ENCODE results near the gene RASGRP2. TPM values are rescaled to one million over a fixed set of nuclear protein-coding genes. Genes with fewer than 3 reads are reported as not detected.

The RASGRP2 gene
- polyA plus RNA-seq, 1 donor (not counting 4 experiments of a cell fraction or from before 2014, with no cell fraction given): 0.49 TPM

GRCh38 chr11:64784813-64785581, 41.1 kb upstream of the RASGRP2 start:
- Histone ChIP-seq H3K79me2 (ENCODE audit: control insufficient read depth, insufficient read depth, low read length) (no peaks in the 10 kb centered on the region), H4K20me1 (ENCODE audit: control insufficient read depth, extremely low read depth, insufficient read depth, low read length) (no peaks in the 10 kb centered on the region), H3K9me1 (ENCODE audit: control insufficient read depth, extremely low read depth, insufficient read depth, low read length) (no peaks in the 10 kb centered on the region), H3K9ac (ENCODE audit: control insufficient read depth, extremely low read depth, insufficient read depth, low read length) (no peak overlapping the region), H3K27me3 (ENCODE audit: control insufficient read depth, extremely low read depth, insufficient read depth, low read length) (no peaks in the 10 kb centered on the region), H3K27ac (ENCODE audit: control insufficient read depth, insufficient read depth, low read length) (no peak overlapping the region), H3K4me1 (ENCODE audit: control insufficient read depth, extremely low read depth, insufficient read depth, low read length) (no peaks in the 10 kb centered on the region), H3K9me3 (ENCODE audit: control insufficient read depth, low read depth, low read length) (no peaks in the 10 kb centered on the region), H2AFZ (ENCODE audit: control insufficient read depth, low read length) (no peak overlapping the region), H3K4me2 (ENCODE audit: control insufficient read depth, extremely low read depth, insufficient read depth, low read depth, low read length) (no peak overlapping the region), H3K4me3 (ENCODE audit: control insufficient read depth in 2 of 3, extremely low read depth in 1 of 3, insufficient read depth in 2 of 3, low read depth in 1 of 3, low read length in 3 of 3) (no peak overlapping the region), H3K36me3 (ENCODE audit: control insufficient read depth in 2 of 2, extremely low read depth in 1 of 2, insufficient read depth in 2 of 2, low read length in 2 of 2) (peaks cover 0 to 3% of the 10 kb centered on the region in 2 experiments)
- no peak for FAIRE-seq
- DNase-seq (ENCODE audit: low read depth, low spot score): no peak
- TF ChIP-seq EZH2 (IDR thresholded peaks at IDR 0.05; ENCODE audit: low read length): no peak
- no peak for TF ChIP-seq CTCF (optimal IDR thresholded peaks at IDR 0.05 in 1 of 3, IDR thresholded peaks at IDR 0.05 in 1 of 3, conservative IDR thresholded peaks at IDR 0.05 in 1 of 3; ENCODE audit: extremely low read depth in 1 of 3, insufficient read depth in 2 of 3, low read length in 3 of 3)
- dilution Hi-C loops (cut with MboI; ENCODE audit: extremely low pct_ligation_motif_present, low sequenced_read_pairs): no loop called here

GRCh38 chr11:64778473-64779298, 34.7 kb upstream of the RASGRP2 start, which contains the start of gene SF1:
SF1 (minus strand) TSS chr11:64778542; CDS start chr11:64778392, 150 bp downstream.
- dilution Hi-C loops (cut with MboI; ENCODE audit: extremely low pct_ligation_motif_present, low sequenced_read_pairs): no loop called here
- peak; percentile 74 for FAIRE-seq

More at GRCh38 chr11:64778473-64779298, 34.7 kb upstream of the RASGRP2 start, which contains the start of gene SF1:
- Histone ChIP-seq H2AFZ (ENCODE audit: control insufficient read depth, low read length) (peak within 1 kb of the TSS; percentile 86), H3K9me1 (ENCODE audit: control insufficient read depth, extremely low read depth, insufficient read depth, low read length) (no peaks in the 10 kb centered on the region), H3K27me3 (ENCODE audit: control insufficient read depth, extremely low read depth, insufficient read depth, low read length) (no peaks in the 10 kb centered on the region), H3K79me2 (ENCODE audit: control insufficient read depth, insufficient read depth, low read length) (peaks cover 39% of the 10 kb centered on the region), H3K27ac (ENCODE audit: control insufficient read depth, insufficient read depth, low read length) (peak within 1 kb of the TSS; percentile 93), H3K9me3 (ENCODE audit: control insufficient read depth, low read depth, low read length) (no peaks in the 10 kb centered on the region), H3K9ac (ENCODE audit: control insufficient read depth, extremely low read depth, insufficient read depth, low read length) (peak within 1 kb of the TSS; percentile 91), H3K4me2 (ENCODE audit: control insufficient read depth, extremely low read depth, insufficient read depth, low read depth, low read length) (peak within 1 kb of the TSS; percentile 100), H3K4me3 (ENCODE audit: control insufficient read depth in 2 of 3, extremely low read depth in 1 of 3, insufficient read depth in 2 of 3, low read depth in 1 of 3, low read length in 3 of 3) (peak within 1 kb of the TSS; percentile 67 to 100 (median 99)), H3K36me3 (ENCODE audit: control insufficient read depth in 2 of 2, extremely low read depth in 1 of 2, insufficient read depth in 2 of 2, low read length in 2 of 2) (peaks cover 16 to 30% of the 10 kb centered on the region in 2 experiments), H3K4me1 (ENCODE audit: control insufficient read depth, extremely low read depth, insufficient read depth, low read length) (peaks cover 16% of the 10 kb centered on the region), H4K20me1 (ENCODE audit: control insufficient read depth, extremely low read depth, insufficient read depth, low read length) (peaks cover 34% of the 10 kb centered on the region)
- peak; percentile 97 for DNase-seq (ENCODE audit: low read depth, low spot score)
- TF ChIP-seq EZH2 (IDR thresholded peaks at IDR 0.05; ENCODE audit: low read length): no peak
- no peak for TF ChIP-seq CTCF (optimal IDR thresholded peaks at IDR 0.05 in 1 of 3, IDR thresholded peaks at IDR 0.05 in 1 of 3, conservative IDR thresholded peaks at IDR 0.05 in 1 of 3; ENCODE audit: extremely low read depth in 1 of 3, insufficient read depth in 2 of 3, low read length in 3 of 3)

All from keratinocyte (primary cell).